Hepatic stellate cell (primary cell): Measurements from ENCODE around the gene KNOP1.
"Not testable (repeated sequence)": the region's sequence is repeated elsewhere in the genome, so short reads cannot be mapped to it uniquely, and the experiment has no call there.

Experiments used
- DNase-seq: peaks from one replicate; pipeline ENCODE4 v3.0.0; 2011; ENCODE audit warnings: low spot score

KNOP1 gene

GRCh38 chr16:19741354-19741753 is 23.3 kb upstream of the KNOP1 start:
- DNase-seq: no peak

- no peak for DNase-seq
These were observed 19.4 kb upstream of the KNOP1 start for GRCh38 chr16:19737306-19738038.

GRCh38 chr16:19735074-19735867 is 17.2 kb upstream of the KNOP1 start:
- no peak for DNase-seq

GRCh38 chr16:19733551-19733950 is 15.5 kb upstream of the KNOP1 start:
- no peak for DNase-seq

GRCh38 chr16:19728636-19728965 is 10.6 kb upstream of the KNOP1 start:
- DNase-seq: no peak

- no peak for DNase-seq
These were observed 5.0 kb upstream of the KNOP1 start for GRCh38 chr16:19722981-19723380.

- DNase-seq: no peak
These were observed 4.4 kb upstream of the KNOP1 start for GRCh38 chr16:19722269-19722952.

GRCh38 chr16:19718624-19718965 is 568 bp upstream of the KNOP1 start:
- peak; percentile 28 for DNase-seq

- DNase-seq: no peak
These were observed 713 bp downstream of the KNOP1 start for GRCh38 chr16:19717314-19717713.

- DNase-seq: not testable (repeated sequence)
These were observed 1.3 kb downstream of the KNOP1 start for GRCh38 chr16:19716728-19717127.

GRCh38 chr16:19716183-19716582 is 1.8 kb downstream of the KNOP1 start:
- DNase-seq: no peak

GRCh38 chr16:19715566-19715965 is 2.5 kb downstream of the KNOP1 start:
- no peak for DNase-seq

- DNase-seq: no peak
These were observed 4.3 kb downstream of the KNOP1 start for GRCh38 chr16:19713697-19714096.

- DNase-seq: no peak
These were observed 5.5 kb downstream of the KNOP1 start for GRCh38 chr16:19712418-19713058.

GRCh38 chr16:19711643-19712042 is 6.4 kb downstream of the KNOP1 start:
- DNase-seq: no peak

GRCh38 chr16:19710991-19711545 is 7.0 kb downstream of the KNOP1 start:
- no peak for DNase-seq

GRCh38 chr16:19710191-19710908 is 7.7 kb downstream of the KNOP1 start:
- DNase-seq: no peak

GRCh38 chr16:19709381-19710136 is 8.5 kb downstream of the KNOP1 start:
- DNase-seq: no peak

GRCh38 chr16:19708296-19709205 is 9.5 kb downstream of the KNOP1 start:
- DNase-seq: no peak
